Osteocyte (in vitro differentiated cells): ENCODE results near the gene LRRC14B. TPM values are rescaled to one million over a fixed set of nuclear protein-coding genes. Genes with fewer than 3 reads are reported as not detected.

Source experiments
- DNase-seq: peaks from one replicate; pipeline ENCODE4 v3.0.0; 2021; ENCODE audit warnings: mixed read lengths; ENCODE audit not compliant: unreplicated experiment; ENCODE audit errors: extremely low spot score
- H3K27ac Mint-ChIP-seq: one replicate; pipeline ENCODE4 v1.8.0; 2021; ENCODE audit warnings: mild to moderate bottlenecking, mixed read lengths; ENCODE audit not compliant: unreplicated experiment
- H3K27me3 Mint-ChIP-seq: one replicate; pipeline ENCODE4 v1.8.0; 2021; ENCODE audit warnings: mixed read lengths; ENCODE audit not compliant: unreplicated experiment
- H3K36me3 Mint-ChIP-seq: one replicate; pipeline ENCODE4 v1.8.0; 2021; ENCODE audit warnings: mixed read lengths; ENCODE audit not compliant: unreplicated experiment
- H3K4me1 Mint-ChIP-seq: one replicate; pipeline ENCODE4 v1.8.0; 2021; ENCODE audit warnings: mixed read lengths; ENCODE audit not compliant: unreplicated experiment
- H3K4me3 Mint-ChIP-seq: one replicate; pipeline ENCODE4 v1.8.0; 2021; ENCODE audit warnings: mild to moderate bottlenecking, moderate library complexity, mixed read lengths; ENCODE audit not compliant: unreplicated experiment
- H3K9me3 Mint-ChIP-seq: one replicate; pipeline ENCODE4 v1.8.0; 2021; ENCODE audit warnings: mixed read lengths; ENCODE audit not compliant: unreplicated experiment
- total RNA-seq: library from RNA; stranded (reverse); gene quantifications from 2 replicates; pipeline ENCODE4 v1.2.1, GENCODE V29; 2021
- TF ChIP-seq, protein P1 (sequence below): fragments of 200-600 bp; sonication (generic); IDR thresholded peaks from 2 replicates; pipeline ENCODE4 v1.5.0; 2021; ENCODE audit warnings: antibody characterized with exemption, mild to moderate bottlenecking, moderate library complexity

LRRC14B gene
- total RNA-seq, 1 donor from 2014 or later: not detected

DNA sequence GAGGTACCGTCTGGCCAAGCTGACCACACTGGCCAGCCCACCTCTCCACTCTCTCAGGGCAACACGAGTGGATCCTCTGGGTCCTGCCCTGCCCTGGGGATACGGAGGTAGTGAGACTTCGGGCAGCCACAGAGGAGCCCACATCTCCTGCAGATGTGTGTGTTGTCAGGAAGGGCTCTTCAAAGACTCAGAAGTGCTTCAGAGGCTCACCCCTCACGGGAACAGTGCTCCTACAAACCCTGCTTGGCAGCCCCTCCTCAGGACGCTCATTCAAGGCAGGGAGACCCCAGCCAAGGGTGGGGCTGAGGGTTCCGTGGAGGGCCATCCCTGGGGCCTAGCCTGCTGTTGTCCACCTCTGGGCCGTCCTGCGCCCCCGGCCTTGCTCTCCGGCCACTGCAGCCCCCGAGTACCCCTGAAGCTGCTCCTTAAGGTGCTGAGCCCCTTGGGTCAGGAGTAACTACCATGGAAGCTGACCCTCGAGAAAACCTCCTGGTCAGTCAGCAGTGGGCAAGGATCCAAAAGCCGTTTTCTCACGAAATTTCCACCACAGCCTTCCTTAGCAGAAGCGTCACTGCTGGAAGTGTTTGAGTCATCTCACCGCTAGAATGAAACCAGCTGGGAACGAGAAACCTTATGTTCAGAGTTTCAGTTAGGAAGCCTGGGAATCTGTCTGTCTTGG is 23.2 kb upstream of the LRRC14B start:
- TF ChIP-seq, protein P1, sequence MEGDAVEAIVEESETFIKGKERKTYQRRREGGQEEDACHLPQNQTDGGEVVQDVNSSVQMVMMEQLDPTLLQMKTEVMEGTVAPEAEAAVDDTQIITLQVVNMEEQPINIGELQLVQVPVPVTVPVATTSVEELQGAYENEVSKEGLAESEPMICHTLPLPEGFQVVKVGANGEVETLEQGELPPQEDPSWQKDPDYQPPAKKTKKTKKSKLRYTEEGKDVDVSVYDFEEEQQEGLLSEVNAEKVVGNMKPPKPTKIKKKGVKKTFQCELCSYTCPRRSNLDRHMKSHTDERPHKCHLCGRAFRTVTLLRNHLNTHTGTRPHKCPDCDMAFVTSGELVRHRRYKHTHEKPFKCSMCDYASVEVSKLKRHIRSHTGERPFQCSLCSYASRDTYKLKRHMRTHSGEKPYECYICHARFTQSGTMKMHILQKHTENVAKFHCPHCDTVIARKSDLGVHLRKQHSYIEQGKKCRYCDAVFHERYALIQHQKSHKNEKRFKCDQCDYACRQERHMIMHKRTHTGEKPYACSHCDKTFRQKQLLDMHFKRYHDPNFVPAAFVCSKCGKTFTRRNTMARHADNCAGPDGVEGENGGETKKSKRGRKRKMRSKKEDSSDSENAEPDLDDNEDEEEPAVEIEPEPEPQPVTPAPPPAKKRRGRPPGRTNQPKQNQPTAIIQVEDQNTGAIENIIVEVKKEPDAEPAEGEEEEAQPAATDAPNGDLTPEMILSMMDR: no peak
- Mint-ChIP-seq H3K27ac (peak overlapping the region; percentile 96), H3K4me3 (peak overlapping the region; percentile 49), H3K36me3 (no peaks in the 10 kb centered on the region), H3K27me3 (no peaks in the 10 kb centered on the region), H3K9me3 (no peaks in the 10 kb centered on the region), H3K4me1 (peaks cover 40% of the 10 kb centered on the region)
- DNase-seq: no peak

DNA sequence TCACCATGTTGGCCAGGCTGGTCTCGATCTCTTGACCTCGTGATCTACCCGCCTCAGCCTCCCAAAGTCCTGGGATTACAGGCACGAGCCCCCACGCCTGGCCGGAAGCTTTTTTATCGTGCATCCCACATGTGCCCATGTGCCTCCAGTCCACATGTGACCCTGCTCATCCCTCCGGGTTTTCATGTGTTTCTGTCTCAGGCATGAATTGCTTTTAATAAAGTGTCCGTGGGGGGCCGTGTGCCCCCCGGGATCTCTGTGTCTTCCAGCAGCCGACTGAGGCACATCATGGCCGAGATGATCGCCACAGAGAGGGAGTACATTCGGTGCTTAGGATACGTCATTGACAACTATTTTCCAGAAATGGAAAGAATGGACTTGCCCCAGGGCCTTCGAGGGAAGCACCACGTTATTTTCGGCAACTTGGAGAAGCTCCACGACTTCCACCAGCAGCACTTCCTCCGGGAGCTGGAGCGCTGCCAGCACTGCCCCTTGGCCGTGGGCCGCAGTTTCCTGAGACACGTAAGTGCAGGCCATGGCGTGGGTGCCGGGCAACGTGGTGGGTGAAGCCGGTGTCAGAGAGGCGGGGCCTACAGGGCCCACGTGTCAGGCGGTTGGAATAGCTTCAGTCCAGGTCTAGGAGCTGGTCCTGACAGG is 22.1 kb upstream of the LRRC14B start:
- H3K36me3 Mint-ChIP-seq: peaks cover 2% of the 10 kb centered on the region
- no peak for DNase-seq
- TF ChIP-seq, protein P1: no peak

DNA sequence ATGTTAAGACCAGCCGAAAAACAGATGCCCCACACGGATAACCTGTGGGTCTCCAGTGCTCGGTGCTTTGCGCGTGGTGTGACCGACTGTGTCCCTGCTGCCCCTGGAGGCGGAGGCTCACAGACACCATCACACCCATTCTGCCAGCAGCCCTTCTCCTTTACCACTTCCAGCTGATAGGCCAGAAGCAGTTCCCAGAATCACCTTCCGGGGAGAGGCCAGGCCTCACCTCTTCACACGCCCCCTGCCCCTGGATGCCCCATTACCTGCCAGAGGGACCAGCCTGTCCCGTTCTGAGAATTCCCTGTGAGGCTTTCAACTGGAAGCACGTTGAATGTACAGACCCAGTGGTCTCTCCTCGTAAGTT is 21.6 kb upstream of the LRRC14B start:
- DNase-seq: no peak
- peaks cover 2% of the 10 kb centered on the region for H3K27me3 Mint-ChIP-seq
- TF ChIP-seq, protein P1: no peak
- H3K4me1 Mint-ChIP-seq: peaks cover 40% of the 10 kb centered on the region
- peaks cover 2% of the 10 kb centered on the region for H3K36me3 Mint-ChIP-seq
- H3K9me3 Mint-ChIP-seq: no peaks in the 10 kb centered on the region
- H3K27ac Mint-ChIP-seq: peak overlapping the region; percentile 96
- no peak overlapping the region for H3K4me3 Mint-ChIP-seq

More for the DNA sequence above, 22.1 kb upstream of the LRRC14B start:
- Mint-ChIP-seq H3K27me3 (peaks cover 2% of the 10 kb centered on the region), H3K4me1 (peaks cover 40% of the 10 kb centered on the region), H3K27ac (peak overlapping the region; percentile 96), H3K4me3 (peak overlapping the region; percentile 49), H3K9me3 (no peaks in the 10 kb centered on the region)

DNA sequence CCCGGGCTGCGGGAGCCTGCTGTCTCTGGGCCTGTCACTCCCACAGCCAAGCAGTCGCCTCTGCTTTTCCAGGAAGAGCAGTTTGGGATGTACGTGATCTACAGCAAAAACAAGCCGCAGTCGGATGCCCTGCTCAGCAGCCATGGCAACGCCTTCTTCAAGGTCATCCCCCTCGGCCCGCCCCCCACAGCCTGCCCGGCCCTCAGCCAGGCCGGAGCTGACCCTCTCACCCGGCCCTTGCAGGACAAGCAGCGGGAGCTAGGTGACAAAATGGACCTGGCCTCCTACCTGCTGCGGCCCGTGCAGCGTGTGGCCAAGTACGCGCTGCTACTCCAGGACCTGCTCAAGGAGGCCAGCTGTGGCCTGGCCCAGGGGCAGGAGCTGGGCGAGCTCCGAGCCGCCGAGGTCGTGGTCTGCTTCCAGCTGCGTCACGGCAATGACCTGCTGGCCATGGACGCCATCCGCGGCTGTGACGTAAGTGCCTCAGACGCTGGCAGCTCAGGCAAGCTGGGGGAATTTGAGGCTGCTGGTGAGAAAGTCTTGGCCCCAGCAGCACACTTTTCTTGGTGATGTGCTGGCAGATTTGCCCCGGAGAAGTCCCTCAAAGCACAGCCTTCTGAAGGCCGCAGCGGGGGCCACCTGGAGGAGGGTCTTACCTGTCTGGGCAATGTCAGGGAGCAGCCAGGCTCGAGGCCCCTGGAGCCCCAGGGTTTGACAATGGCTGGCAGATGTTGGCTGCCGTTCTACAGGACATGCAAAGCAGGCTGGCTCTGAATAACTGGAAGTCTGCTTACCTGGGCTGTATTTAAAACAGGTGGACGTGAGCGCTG is 20.1 kb upstream of the LRRC14B start:
- Mint-ChIP-seq H3K36me3 (peaks cover 2% of the 10 kb centered on the region), H3K4me1 (peaks cover 40% of the 10 kb centered on the region), H3K27me3 (peaks cover 2% of the 10 kb centered on the region), H3K9me3 (no peaks in the 10 kb centered on the region), H3K27ac (no peak overlapping the region), H3K4me3 (no peak overlapping the region)
- TF ChIP-seq, protein P1: no peak
- no peak for DNase-seq
